Right ventricle myocardium inferior (tissue), 1 donor: ENCODE data around the gene MS4A10. TPM values are rescaled to one million over a fixed set of nuclear protein-coding genes. Genes with fewer than 3 reads are reported as not detected.

Experiments used
- ATAC-seq: fragments of 200-7000 bp; cut with Tn5 transposase; one replicate; pipeline ENCODE4 v1.9.1; 2020; ENCODE audit warnings: mild to moderate bottlenecking, moderate library complexity
- DNase-seq: peaks from one replicate; pipeline ENCODE4 v3.0.0; 2021; ENCODE audit errors: missing footprints
- intact Hi-C: fragments of 100-400 bp; cut with DNase I; formaldehyde crosslinking; loops from one replicate; pipeline ENCODE4 v1.11.0; 2022
- total RNA-seq: library from RNA; stranded (reverse); fragmentation: NEBNext Ultra II Directional; extraction: Animal tissue kit (Norgen Biotek cat#: 25700); gene quantifications from one replicate; pipeline ENCODE4 v1.2.1, GENCODE V29; 2021
- donor health status: DM: no; HTN: yes; CAD: no; lungs with severe emphysema.

MS4A10 gene
- total RNA-seq, 1 donor from 2014 or later = not detected

- intact Hi-C loops = no loop called here
- no peak for ATAC-seq
- no peak for DNase-seq
Observed at GRCh38 chr11:60763692-60764369, 21.3 kb upstream of the MS4A10 start.

DNA sequence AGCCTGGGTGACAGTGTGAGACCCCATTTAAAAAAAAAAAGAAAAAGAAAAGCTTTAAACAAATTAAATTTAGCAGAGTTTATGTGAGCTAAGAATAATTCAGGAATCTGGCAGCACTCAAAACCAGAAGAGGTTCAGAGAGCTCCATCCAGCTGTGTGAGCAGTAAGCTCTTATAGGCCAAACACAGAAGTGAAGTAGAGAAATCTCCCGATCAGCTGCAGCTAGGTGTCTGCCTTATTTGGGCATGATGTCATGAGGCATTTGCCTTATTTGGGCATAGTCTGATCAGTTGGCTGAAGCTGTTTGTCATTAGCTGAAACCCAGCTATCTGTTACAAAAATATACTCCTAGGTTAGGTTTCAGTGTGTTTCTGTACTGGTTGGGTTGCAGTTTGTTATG lies 20.3 kb upstream of the MS4A10 start:
- DNase-seq (no peak), ATAC-seq (no peak)
- intact Hi-C loops = no loop called here

GRCh38 chr11:60765355-60765754 lies 19.8 kb upstream of the MS4A10 start:
- intact Hi-C loops = no loop called here
- ATAC-seq (no peak), DNase-seq (no peak)

DNA sequence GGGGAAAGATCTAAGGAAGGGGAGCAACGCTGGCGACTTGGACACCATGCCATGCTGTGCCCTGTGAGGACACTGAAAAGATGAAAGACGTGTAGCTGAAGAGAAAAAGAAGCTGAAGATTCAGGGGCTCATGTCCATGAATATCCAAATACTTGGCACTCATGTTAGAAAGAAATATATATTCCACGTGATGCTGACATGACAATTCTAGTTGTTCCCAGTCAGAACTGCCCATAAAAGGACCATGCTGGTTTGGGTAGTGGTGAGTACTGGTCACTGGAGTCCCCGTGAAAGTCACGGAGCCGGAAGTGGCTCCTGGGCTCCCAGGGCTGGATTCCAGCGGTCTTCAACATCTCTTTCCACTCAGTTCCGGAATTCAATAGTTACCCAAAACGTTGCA lies 18.6 kb upstream of the MS4A10 start:
- DNase-seq (no peak), ATAC-seq (no peak)
- intact Hi-C loops = no loop called here

DNA sequence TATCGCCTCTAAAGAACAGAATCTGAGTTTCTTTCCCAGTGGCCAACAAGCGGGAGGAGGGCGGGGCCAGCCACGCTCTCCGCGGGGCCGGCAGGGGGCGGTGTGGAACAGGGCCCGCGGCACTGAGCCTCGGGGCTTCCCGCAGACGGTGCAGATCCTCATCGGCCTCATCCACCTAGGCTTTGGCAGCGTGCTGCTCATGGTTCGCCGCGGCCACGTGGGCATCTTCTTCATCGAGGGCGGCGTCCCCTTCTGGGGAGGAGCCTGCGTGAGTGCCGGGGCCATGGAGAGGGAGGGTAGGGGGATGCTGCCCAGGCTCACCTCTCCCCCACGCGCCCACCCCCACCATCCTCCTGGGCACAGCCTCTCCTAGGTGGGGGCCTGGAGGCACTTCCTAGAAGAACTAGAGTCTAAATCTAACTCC lies 17.7 kb upstream of the MS4A10 start:
- ATAC-seq = no peak
- DNase-seq = no peak
- intact Hi-C loops = no loop called here

GRCh38 chr11:60768202-60768601 lies 16.9 kb upstream of the MS4A10 start:
- no peak for DNase-seq
- ATAC-seq = no peak
- intact Hi-C loops = no loop called here

DNA sequence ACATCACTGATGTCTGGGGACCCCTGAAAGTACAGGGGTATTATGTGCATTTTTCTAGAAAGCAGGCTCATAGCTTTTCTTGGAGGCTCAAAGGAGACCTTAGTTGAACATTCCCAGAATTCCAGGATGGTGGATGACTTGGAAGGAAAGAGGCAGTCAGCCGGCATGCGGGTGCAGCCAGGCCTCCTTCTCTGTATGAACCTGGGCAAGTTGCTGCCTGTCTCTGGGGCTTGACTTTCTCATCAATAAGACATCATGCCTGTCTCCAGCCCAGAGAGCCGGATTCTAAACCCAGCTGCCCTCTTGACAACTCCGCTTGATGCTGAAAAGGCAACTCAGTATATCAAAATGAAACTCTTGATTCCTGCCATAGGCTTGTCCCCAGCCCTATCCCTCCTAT lies 15.9 kb upstream of the MS4A10 start:
- ATAC-seq (no peak), DNase-seq (no peak)
- intact Hi-C loops = no loop called here

- DNase-seq = no peak
- no peak for ATAC-seq
- intact Hi-C loops = no loop called here
Observed at GRCh38 chr11:60769811-60770210, 15.3 kb upstream of the MS4A10 start.

- DNase-seq (no peak), ATAC-seq (no peak)
- intact Hi-C loops = no loop called here
Observed at GRCh38 chr11:60771146-60771545, 14.0 kb upstream of the MS4A10 start.

DNA sequence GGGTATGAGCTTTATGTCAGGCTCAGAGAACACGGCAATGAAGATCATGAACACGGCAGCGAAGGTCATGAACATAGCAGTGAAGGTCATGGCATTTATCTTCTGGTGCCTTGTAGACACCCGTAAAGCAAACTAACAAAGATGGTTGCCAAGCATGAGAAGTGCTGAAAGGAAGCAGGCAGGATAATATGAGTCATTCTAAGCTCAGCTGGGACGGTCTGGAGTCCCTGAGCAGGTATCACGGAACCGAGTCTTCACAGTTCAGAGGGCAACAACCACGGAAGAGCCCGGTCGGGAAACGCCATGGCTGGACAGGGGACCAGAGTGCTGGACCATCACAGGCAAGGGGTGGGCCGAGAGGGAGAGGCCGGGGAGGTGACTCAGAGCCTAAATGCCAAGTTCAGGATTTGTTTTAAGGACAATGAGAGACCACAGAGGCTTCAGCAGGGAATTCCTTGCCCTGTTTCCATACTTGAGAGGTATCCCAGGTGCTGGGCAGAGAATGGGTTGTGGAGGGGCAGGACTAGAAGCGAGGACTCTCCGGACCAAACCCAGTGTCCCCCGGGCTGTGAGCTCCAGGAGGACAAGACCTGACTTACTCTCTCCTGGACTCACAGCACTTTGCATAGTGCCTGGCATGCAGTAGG lies 13.1 kb upstream of the MS4A10 start:
- DNase-seq (no peak), ATAC-seq (no peak)
- intact Hi-C loops = no loop called here

GRCh38 chr11:60772666-60773065 lies 12.5 kb upstream of the MS4A10 start:
- ATAC-seq (no peak), DNase-seq (no peak)
- intact Hi-C loops = no loop called here

- intact Hi-C loops = loop anchor here (2.0 to 5.0 kb wide), 2 partner anchors 53 to 124 kb away; no protein-coding TSS in a partner anchor
- ATAC-seq (no peak), DNase-seq (no peak)
Observed at GRCh38 chr11:60774726-60775125, 10.4 kb upstream of the MS4A10 start.

DNA sequence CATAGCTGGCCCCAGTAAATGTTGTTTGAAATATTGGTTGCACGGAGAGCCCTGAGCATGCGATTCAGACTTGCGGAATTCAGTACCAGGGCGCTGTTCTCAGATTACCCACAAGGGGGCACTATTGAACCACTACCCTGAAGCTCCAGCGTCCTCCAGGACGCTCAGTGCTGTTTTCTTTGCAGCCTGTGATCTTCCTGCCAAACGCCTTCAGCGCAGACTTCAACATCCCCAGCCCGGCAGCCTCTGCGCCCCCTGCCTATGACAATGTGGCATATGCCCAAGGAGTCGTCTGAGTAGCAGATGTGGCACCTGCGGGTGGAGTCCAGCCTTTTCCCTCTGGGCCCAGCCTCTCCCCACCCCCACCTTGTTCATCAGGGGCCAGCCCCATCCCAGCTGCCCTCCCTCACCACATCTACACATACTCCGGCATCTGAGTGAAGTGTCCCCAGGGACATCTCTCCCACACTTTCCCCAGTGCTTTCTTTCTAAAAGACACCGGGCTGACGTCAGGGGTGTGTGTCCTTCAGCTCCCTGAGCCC lies 9.6 kb upstream of the MS4A10 start:
- intact Hi-C loops = loop anchor here (2.0 to 5.0 kb wide), 2 partner anchors 52 to 123 kb away; no protein-coding TSS in a partner anchor
- ATAC-seq (peak; percentile 77), DNase-seq (peak; percentile 78)

DNA sequence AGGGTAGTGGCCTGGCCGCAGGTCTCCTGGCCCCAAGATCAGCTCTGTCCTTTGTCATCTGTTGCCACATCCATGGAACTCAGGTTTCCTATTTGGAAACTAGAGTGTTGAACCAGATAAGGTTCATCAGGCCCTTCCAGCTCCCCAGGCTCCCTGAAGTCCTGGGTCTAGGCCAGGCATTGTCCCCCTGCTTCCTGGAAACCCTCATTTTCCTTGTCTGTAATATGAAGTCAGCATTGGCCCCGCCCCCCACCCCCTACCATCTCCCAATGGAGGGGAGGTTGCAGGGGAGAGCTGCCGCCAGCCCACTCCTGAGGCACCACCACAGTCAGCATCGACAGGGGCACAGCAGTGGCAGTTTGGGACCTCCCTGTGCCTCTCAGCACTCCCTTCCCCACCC lies 9.0 kb upstream of the MS4A10 start:
- ATAC-seq (no peak), DNase-seq (no peak)
- intact Hi-C loops = loop anchor here (5.0 kb wide), 1 partner anchor 51 kb away; no protein-coding TSS in a partner anchor

GRCh38 chr11:60777106-60777505 lies 8.0 kb upstream of the MS4A10 start:
- intact Hi-C loops = loop anchor here (5.0 kb wide), 1 partner anchor 50 kb away; no protein-coding TSS in a partner anchor
- no peak for ATAC-seq

GRCh38 chr11:60777572-60777971 lies 7.6 kb upstream of the MS4A10 start:
- DNase-seq (no peak), ATAC-seq (no peak)
- intact Hi-C loops = loop anchor here (5.0 kb wide), 1 partner anchor 50 kb away; no protein-coding TSS in a partner anchor

More at GRCh38 chr11:60777106-60777505, 8.0 kb upstream of the MS4A10 start:
- no peak for DNase-seq

GRCh38 chr11:60780065-60780464 lies 5.1 kb upstream of the MS4A10 start:
- intact Hi-C loops = no loop called here
- DNase-seq = no peak
- no peak for ATAC-seq

- ATAC-seq (no peak), DNase-seq (no peak)
- intact Hi-C loops = no loop called here
Observed at GRCh38 chr11:60780774-60781173, 4.4 kb upstream of the MS4A10 start.

DNA sequence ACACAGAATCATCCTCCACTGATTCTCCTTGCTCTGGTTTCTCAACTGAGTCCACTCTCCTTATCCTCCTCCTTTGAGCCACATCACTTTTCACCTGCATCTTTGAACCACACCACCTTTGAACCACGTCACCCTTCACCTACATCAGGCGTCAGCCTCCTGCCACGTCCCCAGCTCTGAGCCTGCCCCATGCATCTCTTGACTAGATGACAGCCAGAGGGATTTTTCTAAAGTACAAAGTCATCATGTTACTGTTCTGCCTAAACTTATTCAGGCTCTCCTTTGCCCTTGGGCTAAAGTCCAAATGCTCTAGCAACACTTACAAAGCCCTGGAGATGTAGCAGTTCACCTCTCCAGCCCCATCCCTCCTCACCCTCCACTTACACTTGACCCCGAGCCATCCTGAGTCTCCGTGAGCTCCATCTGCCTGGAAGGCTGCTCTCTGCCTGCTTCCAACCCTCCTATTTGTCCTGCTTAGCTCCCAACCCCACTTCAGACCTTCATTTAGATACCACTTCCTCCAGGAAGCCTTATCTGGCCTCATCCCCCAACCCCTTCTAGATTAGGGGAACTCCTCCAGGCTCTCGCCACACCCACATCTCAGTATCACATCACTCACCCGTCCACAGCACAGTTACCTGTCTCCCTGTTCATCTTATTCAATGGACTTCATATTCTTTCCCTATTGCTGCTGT lies 3.7 kb upstream of the MS4A10 start:
- intact Hi-C loops = no loop called here

GRCh38 chr11:60781981-60782316 lies 3.2 kb upstream of the MS4A10 start:
- intact Hi-C loops = no loop called here
- DNase-seq (no peak), ATAC-seq (no peak)

More for the DNA sequence above, 3.7 kb upstream of the MS4A10 start:
- DNase-seq (no peak), ATAC-seq (no peak)
